Measurements from ENCODE around the gene OR1J4. TPM values are rescaled to one million over a fixed set of nuclear protein-coding genes. Genes with fewer than 3 reads are reported as not detected.

The OR1J4 gene
- total and polyA plus RNA-seq, 8 donors, result 3.3 TPM; not detected in 7

DNA sequence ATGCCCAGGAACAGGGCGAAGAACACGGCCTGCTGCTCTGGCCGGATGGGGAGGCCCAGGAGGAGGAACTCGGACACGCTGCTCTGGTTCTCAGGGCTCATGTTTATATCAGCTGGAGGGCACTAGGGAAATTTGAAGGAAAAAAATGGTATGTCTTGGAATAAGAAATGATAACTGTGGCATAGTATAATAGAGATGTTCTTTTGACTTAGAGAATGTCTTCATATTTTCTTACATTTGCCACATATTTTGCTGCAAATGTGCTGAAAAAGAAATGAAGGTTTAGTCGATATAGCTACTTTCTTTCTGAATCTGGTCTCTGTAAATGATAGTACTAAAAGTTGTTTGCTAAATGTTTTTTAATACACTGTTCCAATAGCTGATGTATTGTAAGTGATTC, 41.1 kb upstream of the OR1J4 start, which contains the start of gene OR1J1:
OR1J1 (minus strand) TSS at position 101 of the 400 bp plus-strand sequence; CDS start at position 101, 0 bp downstream.
- no peak for DNase-seq
- no peaks in the 10 kb centered on the region for H3K4me1 ChIP-seq
- TF ChIP-seq, protein P1, sequence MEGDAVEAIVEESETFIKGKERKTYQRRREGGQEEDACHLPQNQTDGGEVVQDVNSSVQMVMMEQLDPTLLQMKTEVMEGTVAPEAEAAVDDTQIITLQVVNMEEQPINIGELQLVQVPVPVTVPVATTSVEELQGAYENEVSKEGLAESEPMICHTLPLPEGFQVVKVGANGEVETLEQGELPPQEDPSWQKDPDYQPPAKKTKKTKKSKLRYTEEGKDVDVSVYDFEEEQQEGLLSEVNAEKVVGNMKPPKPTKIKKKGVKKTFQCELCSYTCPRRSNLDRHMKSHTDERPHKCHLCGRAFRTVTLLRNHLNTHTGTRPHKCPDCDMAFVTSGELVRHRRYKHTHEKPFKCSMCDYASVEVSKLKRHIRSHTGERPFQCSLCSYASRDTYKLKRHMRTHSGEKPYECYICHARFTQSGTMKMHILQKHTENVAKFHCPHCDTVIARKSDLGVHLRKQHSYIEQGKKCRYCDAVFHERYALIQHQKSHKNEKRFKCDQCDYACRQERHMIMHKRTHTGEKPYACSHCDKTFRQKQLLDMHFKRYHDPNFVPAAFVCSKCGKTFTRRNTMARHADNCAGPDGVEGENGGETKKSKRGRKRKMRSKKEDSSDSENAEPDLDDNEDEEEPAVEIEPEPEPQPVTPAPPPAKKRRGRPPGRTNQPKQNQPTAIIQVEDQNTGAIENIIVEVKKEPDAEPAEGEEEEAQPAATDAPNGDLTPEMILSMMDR (IDR thresholded peaks at IDR 0.05), result no peak
- H3K36me3 ChIP-seq, result no peaks in the 10 kb centered on the region
- no peak within 1 kb of the TSS for H3K4me3 ChIP-seq
- H3K27me3 ChIP-seq, result no peaks in the 10 kb centered on the region
- WGBS, 5 donors, result 90 to 92% (median 90%) methylated on average over 6 of the region's 6 CpGs
- H3K9me3 ChIP-seq, result no peaks in the 10 kb centered on the region
- intact Hi-C loops (cut with DNase I; ENCODE audit: low total_unique reads), result no loop called here
- no peak within 1 kb of the TSS for H3K27ac ChIP-seq

- no peaks in the 10 kb centered on the region for H3K36me3 ChIP-seq
- no peaks in the 10 kb centered on the region for H3K9me3 ChIP-seq
- intact Hi-C loops (cut with DNase I; ENCODE audit: low total_unique reads), result no loop called here
- H3K27ac ChIP-seq, result no peak overlapping the region
- TF ChIP-seq EP300 (IDR thresholded peaks at IDR 0.05) (no peak), POLR2A (IDR thresholded peaks at IDR 0.05) (no peak), POLR2AphosphoS5 (IDR thresholded peaks at IDR 0.05) (no peak)
- TF ChIP-seq, protein P1 (IDR thresholded peaks at IDR 0.05), result no peak
- H3K4me3 ChIP-seq, result no peak overlapping the region
- 84 to 95% (median 93%) methylated on average over 5 of the region's 5 CpGs for WGBS, 5 donors
- no peaks in the 10 kb centered on the region for H3K4me1 ChIP-seq
- no peak for DNase-seq
- no peaks in the 10 kb centered on the region for H3K27me3 ChIP-seq
These were observed 39.9 kb upstream of the OR1J4 start for GRCh38 chr9:122479062-122479461.

GRCh38 chr9:122498883-122499288, 20.1 kb upstream of the OR1J4 start:
- Histone ChIP-seq H3K27me3 (no peaks in the 10 kb centered on the region), H3K27ac (no peak overlapping the region), H3K4me3 (no peak overlapping the region), H3K4me1 (no peaks in the 10 kb centered on the region), H3K36me3 (no peaks in the 10 kb centered on the region), H3K9me3 (peaks cover 0 to 15% (median 5%) of the 10 kb centered on the region in 4 donors)
- WGBS, 5 donors, result 36 to 55% (median 54%) methylated on average over 2 of the region's 2 CpGs
- TF ChIP-seq POLR2A (IDR thresholded peaks at IDR 0.05), result no peak
- TF ChIP-seq EP300 (IDR thresholded peaks at IDR 0.05), result no peak
- TF ChIP-seq, protein P1 (IDR thresholded peaks at IDR 0.05), result peak in 4 of 7 experiments; percentile 28 to 62 (median 48)
- peak in 1 of 2 donors; percentile 35 for DNase-seq
- intact Hi-C loops (cut with DNase I; ENCODE audit: low total_unique reads), result no loop called here

DNA sequence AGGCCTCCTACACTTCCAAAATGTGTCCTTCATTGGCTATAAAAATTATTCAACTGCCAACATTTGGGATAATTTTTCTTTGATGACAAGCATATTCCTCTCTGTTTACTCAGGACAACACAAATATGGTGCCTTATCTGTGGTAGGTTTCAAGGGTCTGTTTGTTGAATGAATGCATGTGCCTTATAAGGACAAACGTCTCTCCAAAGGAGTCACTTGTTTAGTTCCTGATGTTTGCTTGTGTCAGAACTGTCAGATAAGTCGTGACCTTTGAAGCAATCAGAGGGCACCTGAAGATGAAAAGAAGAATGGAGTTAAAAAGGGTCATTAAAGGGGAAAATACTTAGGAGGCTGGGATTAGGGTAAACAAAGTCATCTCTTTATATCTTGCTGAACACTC, 12.0 kb upstream of the OR1J4 start:
- Histone ChIP-seq H3K9me3 (no peaks in the 10 kb centered on the region), H3K4me1 (no peaks in the 10 kb centered on the region), H3K4me3 (no peak overlapping the region), H3K27ac (no peak overlapping the region), H3K27me3 (no peaks in the 10 kb centered on the region), H3K36me3 (no peaks in the 10 kb centered on the region)
- WGBS, 5 donors, result 17 to 25% (median 25%) methylated on average over 2 of the region's 2 CpGs
- intact Hi-C loops (cut with DNase I; ENCODE audit: low total_unique reads), result no loop called here
- no peak for DNase-seq
- TF ChIP-seq POLR2A (IDR thresholded peaks at IDR 0.05) (no peak), EP300 (IDR thresholded peaks at IDR 0.05) (no peak), POLR2AphosphoS5 (IDR thresholded peaks at IDR 0.05) (no peak)
- TF ChIP-seq, protein P1 (IDR thresholded peaks at IDR 0.05), result no peak

All from stomach (tissue), 9 donors.